OCI-LY3 (cell line): ENCODE data around the gene KRTDAP.

Source experiments
- EZH2phosphoT487 ChIP-seq: fragments of 200-600 bp; shearing (Covaris generic); IDR thresholded peaks from 2 replicates; pipeline ENCODE4 v1.6.1; 2018; ENCODE audit warnings: antibody characterized with exemption, mixed run types, low read depth
- TF ChIP-seq, protein P1 (sequence below): fragments of 200-600, 300-600 bp; sonication (generic); IDR thresholded peaks from 2 replicates; pipeline ENCODE4 v1.5.1; 2014; ENCODE audit warnings: antibody characterized with exemption, low read length, low read depth

DNA sequence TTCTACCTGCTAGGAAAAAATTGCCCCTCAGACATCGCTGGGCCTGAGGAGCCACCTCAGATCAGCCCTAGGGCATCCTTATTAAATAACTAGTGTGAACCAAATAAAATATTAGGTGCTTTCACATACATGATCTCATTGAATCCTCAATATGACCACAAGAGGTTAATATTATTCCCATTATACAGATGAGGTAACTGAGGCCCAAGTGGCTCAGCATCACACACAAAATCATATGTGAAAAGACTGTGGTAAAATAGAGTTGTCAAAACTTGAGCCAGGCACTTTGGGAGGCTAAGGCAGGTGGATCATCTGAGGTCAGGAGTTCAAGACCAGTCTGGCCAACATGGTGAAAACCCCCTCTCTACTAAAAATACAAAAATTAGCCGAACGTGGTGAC, 26.0 kb upstream of the KRTDAP start:
- TF ChIP-seq, protein P1, sequence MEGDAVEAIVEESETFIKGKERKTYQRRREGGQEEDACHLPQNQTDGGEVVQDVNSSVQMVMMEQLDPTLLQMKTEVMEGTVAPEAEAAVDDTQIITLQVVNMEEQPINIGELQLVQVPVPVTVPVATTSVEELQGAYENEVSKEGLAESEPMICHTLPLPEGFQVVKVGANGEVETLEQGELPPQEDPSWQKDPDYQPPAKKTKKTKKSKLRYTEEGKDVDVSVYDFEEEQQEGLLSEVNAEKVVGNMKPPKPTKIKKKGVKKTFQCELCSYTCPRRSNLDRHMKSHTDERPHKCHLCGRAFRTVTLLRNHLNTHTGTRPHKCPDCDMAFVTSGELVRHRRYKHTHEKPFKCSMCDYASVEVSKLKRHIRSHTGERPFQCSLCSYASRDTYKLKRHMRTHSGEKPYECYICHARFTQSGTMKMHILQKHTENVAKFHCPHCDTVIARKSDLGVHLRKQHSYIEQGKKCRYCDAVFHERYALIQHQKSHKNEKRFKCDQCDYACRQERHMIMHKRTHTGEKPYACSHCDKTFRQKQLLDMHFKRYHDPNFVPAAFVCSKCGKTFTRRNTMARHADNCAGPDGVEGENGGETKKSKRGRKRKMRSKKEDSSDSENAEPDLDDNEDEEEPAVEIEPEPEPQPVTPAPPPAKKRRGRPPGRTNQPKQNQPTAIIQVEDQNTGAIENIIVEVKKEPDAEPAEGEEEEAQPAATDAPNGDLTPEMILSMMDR: no peak
- no peak for TF ChIP-seq EZH2phosphoT487
